Stimulated activated CD4-positive, alpha-beta T cell treated with anti-CD3 and anti-CD28 coated beads, Interleukin-1b, Interleukin-23, amount 100 ng/mL, for 1 hour (primary cell): ENCODE results near the gene WDFY3.
"Not testable (repeated sequence)": the region's sequence is repeated elsewhere in the genome, so short reads cannot be mapped to it uniquely, and the experiment has no call there.

Experiments used
- DNase-seq, 2 donors: peaks; one replicate each; pipeline ENCODE4 v3.0.0-alpha.2; 2020; ENCODE audit warnings: low read depth in 2 of 2

The WDFY3 gene

DNA sequence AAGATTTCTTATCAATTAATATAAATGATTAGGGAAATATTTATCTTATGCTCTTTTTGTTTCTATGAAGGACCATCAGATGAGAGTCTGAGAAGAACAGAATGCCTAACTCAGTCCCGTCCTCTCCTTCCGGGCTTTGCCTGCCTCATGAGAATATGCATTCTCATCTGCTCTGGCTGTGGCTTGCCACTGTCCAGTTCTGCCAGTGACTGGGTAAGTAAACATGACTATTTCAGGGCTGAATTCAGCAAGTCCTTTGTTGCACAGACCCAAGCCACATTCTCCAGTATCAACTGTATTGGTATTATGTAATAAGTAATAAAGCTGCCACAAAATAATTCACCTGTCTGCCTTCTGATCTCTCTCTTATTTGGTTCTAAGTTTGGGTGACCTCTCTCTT, 110.7 kb downstream of the WDFY3 start:
- DNase-seq, result no peak

- DNase-seq, result no peak
Measured at GRCh38 chr4:84852081-84852480, 114.4 kb downstream of the WDFY3 start.

DNA sequence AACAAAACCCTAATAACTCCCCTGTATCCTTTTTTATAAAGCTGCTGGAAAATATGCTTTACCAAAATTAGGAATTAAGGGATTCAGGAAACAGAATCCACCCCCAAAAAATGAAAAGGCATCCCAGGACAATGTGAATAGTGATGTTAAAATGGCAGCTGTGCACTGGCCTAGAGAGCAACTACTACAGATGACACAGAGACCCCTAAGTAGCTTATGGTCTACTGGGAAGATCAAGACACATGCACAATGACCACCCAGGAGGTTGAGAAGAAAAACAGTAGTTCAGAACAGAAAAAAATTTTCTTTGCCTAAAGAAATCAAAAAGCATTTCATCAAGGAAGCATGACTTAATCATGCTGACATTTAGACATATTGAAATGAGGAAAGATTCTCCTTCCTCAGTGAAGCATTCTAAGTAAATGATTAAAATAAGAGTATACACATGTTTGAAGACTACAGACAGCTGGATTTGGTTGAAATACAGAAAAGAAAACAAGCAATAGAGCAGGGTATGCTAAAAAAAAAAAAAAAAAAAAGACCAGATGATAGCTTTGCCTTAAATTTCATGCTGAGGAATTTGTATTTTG, 117.3 kb downstream of the WDFY3 start:
- no peak for DNase-seq

DNA sequence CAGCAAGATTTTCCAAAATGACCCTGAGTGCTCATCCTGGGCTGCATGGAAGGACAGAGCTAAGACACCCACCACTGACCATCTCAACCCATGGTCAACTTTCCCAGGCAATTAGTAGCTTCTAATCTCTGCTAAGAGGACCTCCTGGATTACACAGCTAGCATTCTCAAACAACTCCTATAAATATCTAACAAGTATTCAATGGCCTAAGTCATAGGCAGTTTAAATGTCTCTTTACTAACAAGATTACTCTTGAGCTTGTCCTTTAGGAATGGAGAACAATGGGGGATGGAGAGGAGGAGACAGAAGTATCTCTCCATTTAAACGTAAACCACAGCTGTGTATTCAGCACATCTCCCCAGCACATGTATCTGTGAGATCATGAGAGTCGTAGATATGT, 118.1 kb downstream of the WDFY3 start:
- DNase-seq, result no peak

DNA sequence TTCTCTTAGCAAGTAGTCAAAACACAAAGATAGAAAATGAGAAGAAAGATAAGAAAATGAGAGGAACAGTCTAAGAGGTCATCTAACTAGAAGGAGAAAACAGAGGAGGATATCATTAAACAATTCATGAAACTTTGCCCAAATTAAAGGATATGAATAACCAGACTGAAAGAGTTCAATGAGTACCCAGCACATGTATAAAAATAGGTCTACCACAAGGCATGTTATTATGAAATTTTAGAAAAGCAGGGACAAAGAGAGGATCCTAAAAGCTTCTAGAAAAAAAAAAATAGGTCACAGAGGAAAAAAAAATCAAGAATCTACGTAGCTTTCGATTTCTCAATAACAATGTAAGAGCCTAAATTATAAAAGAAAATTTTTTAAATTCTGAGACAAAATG, 118.5 kb downstream of the WDFY3 start:
- no peak for DNase-seq

GRCh38 chr4:84846985-84847384, 119.5 kb downstream of the WDFY3 start:
- DNase-seq, result no peak

- no peak for DNase-seq
Measured at GRCh38 chr4:84841435-84841834, 125.1 kb downstream of the WDFY3 start.

GRCh38 chr4:84837751-84838150, 128.7 kb downstream of the WDFY3 start:
- DNase-seq, result no peak

DNA sequence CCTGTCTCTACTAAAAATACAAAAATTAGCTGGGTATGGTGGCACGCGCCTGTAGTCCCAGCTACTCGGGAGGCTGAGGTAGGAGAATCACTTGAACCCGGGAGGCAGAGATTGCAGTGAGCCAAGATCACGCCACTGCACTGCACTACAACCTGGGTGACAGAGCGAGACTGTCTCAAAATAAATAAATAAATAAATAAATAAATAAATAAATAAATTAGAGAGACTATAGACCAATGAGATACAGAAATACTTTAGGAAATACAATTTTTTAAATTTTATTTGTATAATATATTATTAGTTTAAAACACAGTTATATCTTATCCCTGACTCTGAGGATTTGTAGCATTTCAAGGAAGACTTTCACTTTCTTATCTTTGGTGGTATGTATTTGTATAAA, 136.9 kb downstream of the WDFY3 start:
- not testable (repeated sequence) for DNase-seq

GRCh38 chr4:84826681-84827080, 139.8 kb downstream of the WDFY3 start:
- DNase-seq, result no peak

- DNase-seq, result no peak
Measured at GRCh38 chr4:84825701-84826341, 140.7 kb downstream of the WDFY3 start.

GRCh38 chr4:84821064-84821463, 145.4 kb downstream of the WDFY3 start:
- no peak for DNase-seq

GRCh38 chr4:84814094-84814750, 152.3 kb downstream of the WDFY3 start:
- no peak for DNase-seq

- DNase-seq, result no peak
Measured at GRCh38 chr4:84809946-84810345, 156.5 kb downstream of the WDFY3 start.

- no peak for DNase-seq
Measured at GRCh38 chr4:84808332-84808731, 158.2 kb downstream of the WDFY3 start.

DNA sequence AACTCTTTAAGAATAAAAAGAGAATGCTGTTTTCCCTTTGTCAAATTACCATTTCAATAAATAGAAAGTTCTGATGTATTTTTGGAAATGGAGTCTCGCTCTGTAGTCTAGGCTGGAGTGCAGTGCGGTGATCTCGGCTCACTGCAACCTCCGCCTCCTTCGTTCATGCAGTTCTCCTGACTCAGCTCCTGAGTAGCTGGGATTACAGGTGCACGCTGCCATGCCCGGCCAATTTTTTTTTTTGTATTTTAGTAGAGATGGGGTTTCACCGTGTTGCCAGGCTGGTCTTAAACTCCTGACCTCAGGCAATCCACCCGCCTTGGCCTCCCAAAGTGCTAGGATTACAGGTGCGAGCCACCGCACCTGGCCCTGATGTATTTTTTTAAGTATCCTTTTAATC, 159.9 kb downstream of the WDFY3 start:
- not testable (repeated sequence) for DNase-seq

- DNase-seq, result no peak
Measured at GRCh38 chr4:84804136-84804535, 162.4 kb downstream of the WDFY3 start.

- no peak for DNase-seq
Measured at GRCh38 chr4:84803720-84804119, 162.8 kb downstream of the WDFY3 start.

- DNase-seq, result no peak
Measured at GRCh38 chr4:84803116-84803515, 163.4 kb downstream of the WDFY3 start.

- no peak for DNase-seq
Measured at GRCh38 chr4:84800256-84800655, 166.2 kb downstream of the WDFY3 start.

DNA sequence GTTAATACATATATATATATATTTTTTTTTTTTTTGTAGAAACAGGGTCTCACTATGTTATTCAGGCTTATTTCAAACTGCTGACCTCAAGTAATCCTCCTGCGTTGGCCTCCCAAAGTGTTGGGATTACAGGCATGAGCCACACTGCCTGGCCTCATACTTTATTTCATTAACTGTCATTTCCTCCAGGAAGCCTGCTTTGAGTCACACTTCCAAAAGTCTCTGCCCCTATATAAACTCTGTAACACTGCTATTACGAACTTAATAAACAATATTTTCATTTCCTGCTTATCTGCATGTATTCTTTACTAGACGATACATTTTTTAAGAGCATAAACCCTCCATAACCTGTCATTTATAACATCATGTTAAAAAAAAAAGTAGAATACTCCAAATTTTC, 167.2 kb downstream of the WDFY3 start:
- DNase-seq, result no peak

DNA sequence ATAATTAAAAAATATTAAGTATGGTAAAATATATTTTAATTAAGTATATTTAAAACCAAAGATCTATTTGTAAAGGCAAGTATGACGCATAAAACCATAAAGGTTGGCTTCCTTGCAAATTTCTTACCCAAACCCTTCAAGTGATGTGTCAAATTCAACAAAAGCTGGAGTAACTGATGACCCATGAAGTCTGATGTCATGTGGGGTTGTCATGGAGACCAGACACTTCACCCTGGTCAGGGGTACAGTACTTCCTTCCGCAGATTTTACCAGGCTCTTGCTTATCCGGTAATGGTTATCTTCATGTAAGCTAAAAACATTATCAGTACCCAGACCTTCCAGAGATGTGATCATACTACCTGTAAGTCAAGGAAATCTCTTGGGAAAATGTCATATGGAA, 170.1 kb downstream of the WDFY3 start:
- no peak for DNase-seq
